HepG2 (cell line): ENCODE measurements around the gene HES6. TPM values are rescaled to one million over a fixed set of nuclear protein-coding genes. Genes with fewer than 3 reads are reported as not detected.
A peak's percentile ranks its signal among the peaks of the same experiment; 100 is the strongest.

Experiments
- ATAC-seq: fragments of 200-7000 bp; cut with Tn5 transposase; 3 replicates; pipeline ENCODE4 v1.9.1; 2020; ENCODE audit warnings: mild to moderate bottlenecking, moderate library complexity
- BruUV-seq: library from RNA; stranded (reverse); fragments of 400-500 nt; replicated peaks from 2 replicates; lab custom pipeline; 2021; lab: Mats Ljungman, UMichigan
- CTCF ChIA-PET: fragments of 300-600 bp; formaldehyde crosslinking; extraction: SDS; loops from one replicate; lab custom pipeline; 2021; ENCODE audit warnings: low total read pairs, inconsistent platforms, low intra/inter-chr PET ratio; lab: Yijun Ruan, JAX
- POLR2A ChIA-PET: fragments of 350-600 bp; sonication (Branson Sonifier 250); formaldehyde crosslinking; loops from one replicate; lab custom pipeline; 2020; ENCODE audit warnings: antibody characterized with exemption, inconsistent platforms; lab: Yijun Ruan, JAX
- DNase-seq: peaks from one replicate; pipeline ENCODE4 v3.0.0-alpha.2; 2015; ENCODE audit warnings: low spot score
- FAIRE-seq: peaks from 3 replicates; lab custom pipeline; 2011; peaks lifted over from hg19 to GRCh38; lab: Jason Lieb, UNC
- H2AFZ ChIP-seq: one replicate; pipeline ENCODE4 v1.6.1; 2011; ENCODE audit warnings: low read length, inconsistent platforms
- H3K27ac ChIP-seq: fragments of 300-600 bp; 3 replicates; pipeline ENCODE4 v1.8.0; 2011; ENCODE audit warnings: mixed run types, mild to moderate bottlenecking, mixed read lengths, low read length, inconsistent platforms; ENCODE audit not compliant: insufficient read depth; ENCODE audit errors: extremely low read length
- H3K27me3 ChIP-seq, 2 experiments: fragments of 200-600 bp in 1 of 2; 2 replicates in 1 of 2; 3 replicates in 1 of 2; pipeline versions ENCODE4 v1.6.0 to v1.8.0; 2011; ENCODE audit warnings: low read length in 2 of 2, mild to moderate bottlenecking in 2 of 2, moderate library complexity in 2 of 2, inconsistent platforms in 1 of 2; ENCODE audit not compliant: insufficient read depth in 2 of 2, control insufficient read depth in 1 of 2
- H3K36me3 ChIP-seq, 2 experiments: fragments of 200-600 bp in 1 of 2; replicated peaks in 1 of 2; 2 replicates in 1 of 2; 3 replicates in 1 of 2; pipeline versions ENCODE4 v1.5.1 to v1.8.0; 2011; ENCODE audit warnings: low read length in 2 of 2, inconsistent platforms in 1 of 2; ENCODE audit not compliant: insufficient read depth in 2 of 2, control insufficient read depth in 1 of 2
- H3K4me1 ChIP-seq: 2 replicates; pipeline ENCODE4 v1.5.1; 2012; ENCODE audit warnings: low read length, inconsistent platforms; ENCODE audit not compliant: insufficient read depth
- H3K4me2 ChIP-seq: 2 replicates; pipeline ENCODE4 v1.6.0; 2011; ENCODE audit warnings: low read depth, low read length, inconsistent platforms
- H3K4me3 ChIP-seq, 3 experiments: fragments of 200-600 bp in 1 of 3; sonication (generic), shearing (Covaris generic) in 1 of 3; replicated peaks in 1 of 3; 2 replicates each; pipeline ENCODE4 v1.5.1; 2011 to 2016; ENCODE audit warnings: low read length in 3 of 3, inconsistent platforms in 2 of 3, low read depth in 2 of 3, mild to moderate bottlenecking in 2 of 3, control low read depth in 1 of 3, mixed read lengths in 1 of 3; ENCODE audit not compliant: insufficient read depth in 1 of 3
- H3K79me2 ChIP-seq: one replicate; pipeline ENCODE4 v1.6.1; 2011; ENCODE audit warnings: low read length, inconsistent platforms; ENCODE audit not compliant: insufficient read depth
- H3K9ac ChIP-seq: 2 replicates; pipeline ENCODE4 v1.6.0; 2011; ENCODE audit warnings: mild to moderate bottlenecking, low read depth, low read length, inconsistent platforms; ENCODE audit not compliant: insufficient read depth
- H3K9me3 ChIP-seq: 2 replicates; pipeline ENCODE4 v1.5.1; 2012; ENCODE audit warnings: mild to moderate bottlenecking, low read length
- H4K20me1 ChIP-seq: 2 replicates; pipeline ENCODE4 v1.6.0; 2011; ENCODE audit warnings: inconsistent platforms, mild to moderate bottlenecking, low read length, moderate library complexity; ENCODE audit not compliant: insufficient read depth
- AGO1 ChIP-seq: fragments of 200-400 bp; formaldehyde crosslinking; IDR thresholded peaks from 2 replicates; pipeline ENCODE4 v1.6.1; 2017; ENCODE audit warnings: mild to moderate bottlenecking, low read depth, low read length, moderate library complexity; ENCODE audit not compliant: poor library complexity, severe bottlenecking
- BORCS8-MEF2B ChIP-seq: sonication (generic); formaldehyde crosslinking; IDR thresholded peaks from 2 replicates; pipeline ENCODE4 v1.8.0; 2022; ENCODE audit warnings: mild to moderate bottlenecking, missing genetic modification reagents
- DMAP1 ChIP-seq: IDR thresholded peaks from 2 replicates; pipeline ENCODE4 v1.6.1; 2016
- KDM6A ChIP-seq: IDR thresholded peaks from 2 replicates; pipeline ENCODE4 v1.6.1; 2016; ENCODE audit warnings: low read depth
- LBX2 ChIP-seq: sonication (generic); formaldehyde crosslinking; IDR thresholded peaks from 2 replicates; pipeline ENCODE4 v1.5.0; 2020; ENCODE audit warnings: missing genetic modification reagents, mild to moderate bottlenecking, borderline replicate concordance
- NAIF1 ChIP-seq: sonication (generic); formaldehyde crosslinking; IDR thresholded peaks from 2 replicates; pipeline ENCODE4 v1.5.0; 2020; ENCODE audit warnings: mild to moderate bottlenecking, missing genetic modification reagents, borderline replicate concordance
- NR2F1 ChIP-seq, 2 experiments: fragments of 450-650 bp in 1 of 2; formaldehyde crosslinking in 1 of 2; IDR thresholded peaks; 2 replicates each; pipeline versions ENCODE4 v1.5.0 to v1.6.1; 2016 to 2020; ENCODE audit warnings: mild to moderate bottlenecking in 1 of 2, missing compliant biosample characterization in 1 of 2, missing genetic modification reagents in 1 of 2, moderate library complexity in 1 of 2
- NRL ChIP-seq: sonication (generic); formaldehyde crosslinking; IDR thresholded peaks from 2 replicates; pipeline ENCODE4 v1.5.0; 2020; ENCODE audit warnings: missing genetic modification reagents, mild to moderate bottlenecking, moderate library complexity, borderline replicate concordance
- SALL1 ChIP-seq: sonication (generic); formaldehyde crosslinking; IDR thresholded peaks from 2 replicates; pipeline ENCODE4 v1.8.0; 2022; ENCODE audit warnings: mild to moderate bottlenecking, missing genetic modification reagents
- SATB2 ChIP-seq: sonication (generic); formaldehyde crosslinking; IDR thresholded peaks from 2 replicates; pipeline ENCODE4 v1.5.0; 2020; ENCODE audit warnings: missing genetic modification reagents
- SIN3B ChIP-seq: fragments of 150-350 bp; IDR thresholded peaks from 2 replicates; pipeline ENCODE4 v1.6.1; 2014; ENCODE audit warnings: low read length
- SMARCE1 ChIP-seq: fragments of 450-650 bp; IDR thresholded peaks from 2 replicates; pipeline ENCODE4 v1.6.1; 2017; ENCODE audit warnings: borderline replicate concordance
- ZFP62 ChIP-seq: sonication (generic); formaldehyde crosslinking; IDR thresholded peaks from 2 replicates; pipeline ENCODE4 v1.4.0; 2020; ENCODE audit warnings: missing genetic modification reagents
- ZMYM4 ChIP-seq: sonication (generic); formaldehyde crosslinking; IDR thresholded peaks from 2 replicates; pipeline ENCODE4 v1.8.1; 2023; ENCODE audit warnings: mild to moderate bottlenecking, missing genetic modification reagents
- ZNF451 ChIP-seq: sonication (generic); formaldehyde crosslinking; IDR thresholded peaks from 2 replicates; pipeline ENCODE4 v1.5.0; 2020; ENCODE audit warnings: mild to moderate bottlenecking, missing genetic modification reagents
- ZNF75D ChIP-seq: sonication (generic); formaldehyde crosslinking; IDR thresholded peaks from 2 replicates; pipeline ENCODE4 v1.8.1; 2023; ENCODE audit warnings: missing genetic modification reagents, mild to moderate bottlenecking, borderline replicate concordance
- WGBS: methylation state at CpG from one replicate; pipeline ENCODE4 v1.1.6; 2017; ENCODE audit warnings: low lambda C conversion rate; 5-methylcytosine and 5-hydroxymethylcytosine counted together
- in situ Hi-C: cut with HindIII; loops from 2 replicates; pipeline ENCODE4 v1.10.0; 2017; ENCODE audit warnings: low pct_unique_long_range_greater_than_20kb; ENCODE audit not compliant: extremely low pct_ligation_motif_present
- intact Hi-C: fragments of 100-400 bp; cut with micrococcal nuclease; formaldehyde crosslinking; loops from one replicate; pipeline ENCODE4 v1.10.0; 2022; ENCODE audit not compliant: unreplicated experiment
- polyA plus RNA-seq, 8 experiments: library from polyadenylated mRNA; depleted of rRNA in 3 of 8; stranded (reverse) in 7 of 8; unstranded in 1 of 8; fragments of >200 nt; fragmentation: Illumina TruSeq in 4 of 8; extraction: Trizol in 4 of 8; gene quantifications; 2 replicates each; pipeline versions ENCODE4 v1.2.1 to v1.2.3, GENCODE V29; 2011 to 2016; ENCODE audit warnings: low read depth in 4 of 8, missing spikeins in 1 of 8, mixed read lengths in 1 of 8; ENCODE audit not compliant: insufficient read depth in 1 of 8
- total RNA-seq, 5 experiments: library from RNA; depleted of rRNA; stranded (reverse); fragments of >200 nt; fragmentation: Illumina TruSeq; extraction: Trizol; gene quantifications; 2 replicates each; pipeline ENCODE4 v1.2.3, GENCODE V29; 2016; ENCODE audit warnings: low read depth in 1 of 5
- TF ChIP-seq, protein P1 (sequence below): sonication (generic); formaldehyde crosslinking; IDR thresholded peaks from 2 replicates; pipeline ENCODE4 v1.9.0; 2021; ENCODE audit warnings: missing genetic modification reagents, mild to moderate bottlenecking, borderline replicate concordance
- TF ChIP-seq, protein P2 (sequence below): sonication (generic); formaldehyde crosslinking; IDR thresholded peaks from 2 replicates; pipeline ENCODE4 v1.4.0; 2020; ENCODE audit warnings: low read depth, mild to moderate bottlenecking, missing genetic modification reagents

Gene HES6
- total and polyA plus RNA-seq, 2 of the 13 experiments (the other 11 are each of a cell fraction or from before 2014, with no cell fraction given) = 19.5 to 82.8 TPM

- TF ChIP-seq NAIF1 (CRISPR knock-in tag) (no peak), SALL1 (no peak), BORCS8-MEF2B (CRISPR knock-in tag) (no peak), SATB2 (CRISPR knock-in tag) (no peak), ZNF451 (CRISPR knock-in tag) (no peak), LBX2 (CRISPR knock-in tag) (no peak), NRL (CRISPR knock-in tag) (no peak), SIN3B (no peak), SMARCE1 (no peak), AGO1 (no peak), KDM6A (CRISPR knock-in tag) (no peak), DMAP1 (CRISPR knock-in tag) (no peak), NR2F1 (CRISPR knock-in tag; IDR thresholded peaks at IDR 0.05) (no peak), ZMYM4 (CRISPR knock-in tag) (no peak), ZNF75D (CRISPR knock-in tag) (no peak), ZFP62 (no peak)
- TF ChIP-seq, protein P1, sequence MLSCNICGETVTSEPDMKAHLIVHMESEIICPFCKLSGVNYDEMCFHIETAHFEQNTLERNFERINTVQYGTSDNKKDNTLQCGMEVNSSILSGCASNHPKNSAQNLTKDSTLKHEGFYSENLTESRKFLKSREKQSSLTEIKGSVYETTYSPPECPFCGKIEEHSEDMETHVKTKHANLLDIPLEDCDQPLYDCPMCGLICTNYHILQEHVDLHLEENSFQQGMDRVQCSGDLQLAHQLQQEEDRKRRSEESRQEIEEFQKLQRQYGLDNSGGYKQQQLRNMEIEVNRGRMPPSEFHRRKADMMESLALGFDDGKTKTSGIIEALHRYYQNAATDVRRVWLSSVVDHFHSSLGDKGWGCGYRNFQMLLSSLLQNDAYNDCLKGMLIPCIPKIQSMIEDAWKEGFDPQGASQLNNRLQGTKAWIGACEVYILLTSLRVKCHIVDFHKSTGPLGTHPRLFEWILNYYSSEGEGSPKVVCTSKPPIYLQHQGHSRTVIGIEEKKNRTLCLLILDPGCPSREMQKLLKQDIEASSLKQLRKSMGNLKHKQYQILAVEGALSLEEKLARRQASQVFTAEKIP (CRISPR knock-in tag) = no peak
- TF ChIP-seq, protein P2, sequence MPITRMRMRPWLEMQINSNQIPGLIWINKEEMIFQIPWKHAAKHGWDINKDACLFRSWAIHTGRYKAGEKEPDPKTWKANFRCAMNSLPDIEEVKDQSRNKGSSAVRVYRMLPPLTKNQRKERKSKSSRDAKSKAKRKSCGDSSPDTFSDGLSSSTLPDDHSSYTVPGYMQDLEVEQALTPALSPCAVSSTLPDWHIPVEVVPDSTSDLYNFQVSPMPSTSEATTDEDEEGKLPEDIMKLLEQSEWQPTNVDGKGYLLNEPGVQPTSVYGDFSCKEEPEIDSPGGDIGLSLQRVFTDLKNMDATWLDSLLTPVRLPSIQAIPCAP (CRISPR knock-in tag) = no peak
- peak; percentile 45 for ATAC-seq
- CTCF ChIA-PET = no interaction called here
These were observed 38.9 kb upstream of the HES6 start for GRCh38 chr2:238278626-238279323.

More at GRCh38 chr2:238278626-238279323, 38.9 kb upstream of the HES6 start:
- H4K20me1 ChIP-seq = peaks cover 19% of the 10 kb centered on the region; the same call in 1 of the 2 replicates
- FAIRE-seq (peak; percentile 44), DNase-seq (no peak)
- POLR2A ChIA-PET = interaction anchor here (1.2 to 1.4 kb wide), 2 partner anchors 10 to 15 kb away, joined by 3 to 4 read pairs; partner anchors contain the start of gene PER2
- no peak overlapping the region for H2AFZ ChIP-seq
- H3K9ac ChIP-seq = peak overlapping the region; percentile 18; the same call in 1 of the 2 replicates
- in situ Hi-C loops (no loop called here), intact Hi-C loops (no loop called here)
- no peaks in the 10 kb centered on the region for H3K9me3 ChIP-seq
- H3K4me1 ChIP-seq = peaks cover 52% of the 10 kb centered on the region
- no peak overlapping the region for H3K4me3 ChIP-seq
- WGBS = 71% methylated on average over 9 of the region's 9 CpGs
- no peak overlapping the region for H3K4me2 ChIP-seq
- no TSS peak for BruUV-seq
- H3K27ac ChIP-seq = no peak overlapping the region
- peaks cover 28 to 55% of the 10 kb centered on the region in 2 experiments for H3K36me3 ChIP-seq
- H3K79me2 ChIP-seq = peaks cover 61% of the 10 kb centered on the region
- no peaks in the 10 kb centered on the region for H3K27me3 ChIP-seq
